8988T (cell line): ENCODE data around the gene WWOX.

Source experiments
- DNase-seq: peaks from one replicate; pipeline ENCODE4 v3.0.0; 2011

WWOX gene

DNA sequence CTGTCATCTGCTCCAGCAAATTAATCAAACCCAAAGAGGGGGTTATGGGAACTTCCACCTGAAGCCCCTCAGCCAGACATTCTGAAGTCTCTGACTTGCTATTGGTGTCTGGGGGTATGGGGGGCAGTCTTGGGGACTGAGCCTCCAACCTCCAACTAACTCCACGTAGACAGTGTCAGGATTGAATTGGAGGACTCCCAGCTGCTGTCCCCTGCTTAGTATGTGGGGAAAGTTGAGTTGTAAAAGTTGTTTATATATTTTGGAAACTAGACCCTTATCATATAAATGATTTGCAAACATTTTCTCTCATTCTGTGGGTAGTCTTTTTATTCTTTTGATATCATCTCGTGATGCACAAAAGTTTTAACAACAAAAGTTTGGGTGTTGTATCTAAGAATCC, 689.2 kb downstream of the WWOX start:
- no peak for DNase-seq

DNA sequence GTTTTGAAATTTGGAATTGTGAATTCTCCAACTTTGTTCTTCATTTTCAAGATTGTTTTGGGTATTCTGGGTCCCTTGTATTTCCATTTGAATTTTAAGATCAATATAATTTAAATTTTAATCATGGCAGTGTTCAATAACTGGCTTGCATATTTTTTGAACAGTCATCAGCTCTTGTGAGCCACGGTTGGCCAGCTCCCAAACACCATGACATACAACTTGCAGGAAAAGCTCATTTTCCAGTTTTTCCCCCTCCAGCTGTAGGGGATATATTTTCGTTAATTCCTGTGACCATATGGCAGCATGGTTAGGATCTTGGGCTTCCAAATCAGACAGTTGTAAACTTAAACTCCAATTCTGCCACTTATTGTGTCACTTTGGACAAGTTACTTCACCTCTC, 690.1 kb downstream of the WWOX start:
- DNase-seq, result no peak

DNA sequence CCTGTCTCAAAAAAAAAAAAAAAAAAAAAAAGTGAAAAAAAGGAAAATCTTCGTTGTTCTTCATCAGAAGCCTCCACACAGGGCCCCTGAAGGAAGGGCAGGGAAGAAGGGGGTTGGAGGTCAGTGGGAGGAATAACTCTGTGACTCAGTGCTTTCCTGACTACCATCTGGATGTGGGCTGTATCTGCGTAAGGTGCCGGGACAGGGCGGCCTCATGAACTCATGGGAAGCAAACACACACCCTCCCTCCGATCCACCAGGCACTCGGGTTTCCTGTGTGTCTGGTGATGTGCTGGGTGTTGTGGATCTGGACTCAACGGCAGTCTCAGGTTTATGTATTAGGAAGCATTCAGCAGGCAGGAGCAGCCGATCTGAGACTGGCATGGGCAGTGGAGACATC, 691.6 kb downstream of the WWOX start:
- DNase-seq, result no peak

DNA sequence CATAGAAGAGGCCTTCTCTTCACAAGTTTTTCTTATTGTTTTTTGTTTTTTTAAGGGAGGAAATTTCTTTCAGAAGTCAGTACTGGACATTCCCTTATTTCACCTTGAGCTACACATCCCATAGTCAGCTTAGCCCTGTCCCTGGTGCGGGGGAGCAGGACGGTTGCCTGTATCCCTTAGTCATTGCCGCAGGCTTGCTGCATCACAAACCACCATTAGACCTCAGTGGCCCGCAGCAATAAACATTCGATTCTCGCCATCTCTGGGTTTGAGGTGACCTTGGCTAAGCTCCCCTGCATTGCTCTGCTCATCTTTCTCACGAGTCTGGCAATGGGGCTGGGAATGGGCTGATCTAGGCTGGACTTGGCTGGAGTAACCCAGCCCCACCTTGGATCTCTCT, 692.5 kb downstream of the WWOX start:
- no peak for DNase-seq

DNA sequence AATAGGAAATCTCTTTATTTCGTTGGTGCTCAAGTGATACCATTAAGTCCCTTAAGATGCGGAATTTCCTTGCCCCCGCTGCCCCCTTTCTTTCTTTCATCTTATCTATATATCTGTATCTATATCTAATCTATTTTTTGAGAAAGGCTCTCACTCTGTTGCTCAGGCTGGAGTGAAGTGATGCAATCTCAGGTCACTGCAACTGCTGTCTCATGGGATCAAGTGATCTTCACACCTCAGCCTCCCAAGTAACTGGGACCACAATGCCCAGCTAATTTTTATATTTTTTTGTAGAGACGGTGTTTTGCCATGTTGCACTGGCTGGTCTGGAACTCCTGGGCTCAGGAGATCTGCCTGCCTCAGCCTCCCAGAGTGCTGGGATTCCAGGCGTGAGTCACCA, 693.5 kb downstream of the WWOX start:
- DNase-seq, result no peak

DNA sequence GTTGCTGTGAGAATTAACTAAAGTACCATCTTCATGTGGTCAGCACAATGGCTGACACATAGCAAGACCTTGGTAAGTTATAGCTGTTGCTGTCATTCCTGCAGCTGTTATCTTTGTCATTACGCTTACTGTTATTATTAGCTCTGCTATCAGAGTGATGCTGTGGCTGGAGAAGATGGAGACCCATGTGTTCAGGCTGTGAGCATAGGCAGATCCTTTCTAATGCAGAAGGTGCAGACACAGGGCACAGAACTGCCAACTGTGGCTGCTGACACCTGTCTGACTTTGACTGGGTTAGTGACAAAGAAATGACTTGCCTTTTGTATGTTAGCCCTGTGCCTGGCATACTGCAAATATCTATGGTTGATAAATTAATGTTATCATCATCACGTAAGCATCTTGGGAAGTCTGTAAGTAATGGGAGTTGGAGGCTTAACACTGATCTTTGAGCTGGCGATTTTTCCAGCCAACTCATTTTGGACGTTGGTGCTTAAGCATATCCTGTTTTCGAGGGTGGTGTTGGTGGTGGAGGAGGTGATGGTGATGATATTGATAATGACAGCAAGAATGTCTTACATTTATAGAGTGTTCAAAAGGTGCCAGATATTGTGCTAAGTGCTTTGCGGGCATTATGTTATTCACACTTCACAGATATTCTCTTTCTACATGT, 695.3 kb downstream of the WWOX start:
- DNase-seq, result no peak

DNA sequence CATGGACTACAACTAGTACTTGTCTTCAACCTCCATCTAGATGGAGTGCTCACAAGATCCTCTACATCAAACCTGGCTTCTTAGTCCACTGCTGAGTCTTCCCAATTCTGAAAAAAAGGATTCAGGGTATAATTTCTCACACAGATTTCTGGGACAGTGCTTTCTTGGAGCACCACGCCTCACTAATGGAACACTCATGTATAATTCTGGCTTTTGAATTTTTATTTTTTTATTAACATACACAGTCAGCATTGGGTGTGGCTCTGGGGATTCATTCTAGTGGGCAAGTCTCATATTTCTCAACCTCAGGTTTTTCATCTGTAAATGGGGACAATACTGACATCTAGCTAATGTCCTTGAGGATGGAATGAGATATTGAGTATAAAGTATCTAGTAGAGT, 696.0 kb downstream of the WWOX start:
- no peak for DNase-seq

DNA sequence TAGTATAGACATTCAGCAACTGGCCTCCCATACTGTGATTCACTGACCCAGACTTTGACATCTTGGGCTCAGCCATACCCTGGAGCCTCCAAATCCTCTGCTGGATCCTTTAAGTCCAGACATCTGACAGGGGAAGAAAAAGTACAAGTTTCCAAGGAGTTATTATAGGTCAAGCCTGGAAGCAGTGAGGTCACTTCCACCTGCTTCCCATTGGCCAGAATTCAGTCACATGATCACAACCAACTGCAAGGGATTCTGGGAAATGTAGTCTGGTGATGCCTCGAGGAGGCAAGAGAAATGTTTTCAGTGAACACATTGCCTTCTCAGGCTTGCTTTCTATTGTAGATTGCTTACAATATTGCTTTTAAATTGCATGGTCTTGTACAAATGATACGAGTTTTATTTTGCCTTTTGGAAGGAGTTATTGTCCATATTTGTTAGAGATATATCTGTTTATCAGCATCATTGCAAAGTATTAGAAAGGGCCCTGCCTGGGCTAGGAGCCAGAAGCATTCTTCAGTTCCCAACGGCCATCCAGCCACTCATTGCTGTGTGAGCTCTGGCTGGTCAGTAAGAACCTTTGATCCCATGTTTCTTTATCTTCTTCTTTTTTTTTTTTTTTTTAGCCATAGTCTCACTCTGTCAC, 696.9 kb downstream of the WWOX start:
- peak; percentile 64 for DNase-seq

DNA sequence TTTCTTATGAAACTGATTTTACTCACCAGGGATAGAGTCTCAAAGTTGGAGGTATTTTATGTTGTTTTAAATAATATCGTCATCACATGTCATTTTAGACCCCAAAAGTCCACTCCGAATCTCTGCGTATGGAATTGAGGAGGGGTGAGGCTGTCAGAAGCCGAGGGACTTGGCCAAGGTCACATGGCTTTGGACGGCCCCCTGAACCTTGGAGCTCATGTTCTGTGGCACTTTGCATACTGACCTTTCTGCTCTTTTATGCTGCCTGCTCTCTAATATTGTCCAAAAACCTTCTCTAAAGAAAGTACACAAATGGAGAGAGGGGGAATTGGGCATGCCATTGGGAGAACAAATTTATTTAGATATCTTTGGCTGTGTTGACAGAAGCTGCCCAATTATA, 700.0 kb downstream of the WWOX start:
- DNase-seq, result no peak

DNA sequence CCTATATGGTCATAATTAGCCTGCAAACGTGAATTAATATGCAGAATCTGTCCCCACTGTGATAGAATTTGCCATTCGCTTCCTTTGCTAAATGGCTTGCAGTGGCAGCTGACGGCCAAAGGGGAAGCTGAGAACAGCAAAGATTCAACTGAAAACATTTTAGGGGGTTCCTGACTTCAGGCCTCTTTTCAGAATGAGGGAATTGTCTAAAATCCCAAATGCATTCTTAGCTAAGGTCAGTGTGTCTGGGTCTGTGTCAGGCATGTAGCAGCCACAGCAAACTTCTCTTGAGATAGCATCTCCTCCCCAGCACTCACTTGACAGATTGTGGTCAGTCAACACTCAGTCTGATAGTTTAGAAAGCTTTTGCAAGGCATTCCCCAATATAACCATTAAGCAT, 701.1 kb downstream of the WWOX start:
- no peak for DNase-seq

DNA sequence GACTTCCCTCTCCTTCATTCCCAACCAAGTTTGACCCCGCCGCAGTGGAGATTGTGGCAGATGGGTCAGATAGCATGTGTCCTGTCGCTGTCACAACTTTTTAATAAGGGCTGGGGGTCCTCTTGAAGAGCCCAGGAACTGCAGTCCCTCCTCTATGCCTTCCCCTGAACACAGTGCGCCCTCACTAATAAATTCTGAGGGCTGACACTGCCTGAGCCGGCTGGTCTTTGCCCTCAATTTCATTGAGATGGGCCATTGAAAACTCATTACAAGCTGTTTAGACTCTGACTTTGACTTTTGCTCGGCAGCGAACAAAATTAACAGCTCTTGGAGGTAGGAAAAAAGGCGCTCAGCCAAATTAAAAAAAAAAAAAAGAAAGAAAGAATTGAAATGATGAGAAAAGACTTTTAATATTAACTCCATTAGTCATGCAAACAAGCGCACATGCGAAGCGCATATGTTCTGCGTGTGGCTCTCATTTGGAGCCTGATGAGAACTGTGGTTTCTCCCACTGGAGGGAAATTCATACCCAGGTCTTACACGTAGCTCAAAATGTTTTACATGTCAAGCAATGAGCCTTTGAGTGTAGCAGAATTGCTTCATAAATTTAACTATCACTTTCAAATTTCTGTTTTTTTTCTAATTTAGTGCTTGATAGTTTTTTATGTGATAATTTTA, 704.7 kb downstream of the WWOX start:
- DNase-seq, result no peak

DNA sequence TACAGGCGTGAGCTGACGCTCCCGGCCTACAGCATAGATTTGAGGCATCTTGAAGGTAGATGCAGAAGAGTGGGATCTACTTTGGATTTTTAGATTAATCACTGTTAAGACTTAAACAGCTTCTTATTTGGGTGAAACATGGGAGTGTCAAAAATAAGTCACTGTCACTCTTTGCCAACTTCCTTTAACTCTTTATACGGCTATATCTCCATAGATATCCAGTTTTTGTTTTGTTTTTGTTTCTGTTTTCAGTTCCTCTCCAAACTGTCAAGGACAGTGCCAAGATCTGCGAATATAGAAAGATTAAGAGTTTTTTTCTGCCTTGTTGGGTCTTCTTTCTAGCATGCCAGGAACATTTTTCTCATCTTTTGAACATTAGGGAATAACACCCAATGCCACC, 706.1 kb downstream of the WWOX start:
- no peak for DNase-seq

DNA sequence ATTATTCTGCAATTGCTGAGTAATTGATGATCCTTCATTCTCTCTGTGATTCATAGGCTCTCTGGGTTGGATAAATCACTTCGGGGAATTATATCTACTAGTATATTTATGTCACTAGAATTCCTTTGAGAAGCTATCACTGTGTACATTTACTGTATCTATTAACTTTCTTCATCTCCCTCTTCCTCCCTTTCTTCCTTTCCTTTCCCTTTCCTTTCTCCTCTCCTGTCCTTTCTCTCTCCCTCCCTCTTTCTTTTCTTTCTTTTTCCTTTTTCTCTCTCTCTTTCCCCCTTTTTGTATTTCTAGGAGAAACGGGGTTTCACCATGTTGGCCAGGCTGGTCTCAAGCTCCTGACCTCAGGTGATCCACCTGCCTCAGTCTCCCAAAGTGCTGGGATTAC, 711.8 kb downstream of the WWOX start:
- no peak for DNase-seq

DNA sequence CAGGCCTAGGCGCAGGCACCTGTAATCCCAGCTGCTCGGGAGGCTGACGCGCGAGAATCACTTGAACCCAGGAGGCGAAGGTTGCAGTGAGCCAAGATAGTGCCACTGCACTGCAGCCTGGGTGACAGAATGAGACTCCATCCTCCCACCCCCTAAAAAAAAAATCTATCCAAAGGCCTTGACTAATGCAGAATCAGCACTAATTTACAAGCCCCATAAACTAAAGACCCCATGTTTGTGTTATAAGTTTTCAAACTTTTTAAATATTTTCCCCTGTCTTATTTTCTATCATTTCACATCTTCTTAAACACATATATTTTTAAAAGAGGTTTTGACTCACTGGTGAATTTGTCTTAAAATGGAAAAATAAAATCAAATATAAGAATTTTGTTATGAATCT, 713.1 kb downstream of the WWOX start:
- no peak for DNase-seq

DNA sequence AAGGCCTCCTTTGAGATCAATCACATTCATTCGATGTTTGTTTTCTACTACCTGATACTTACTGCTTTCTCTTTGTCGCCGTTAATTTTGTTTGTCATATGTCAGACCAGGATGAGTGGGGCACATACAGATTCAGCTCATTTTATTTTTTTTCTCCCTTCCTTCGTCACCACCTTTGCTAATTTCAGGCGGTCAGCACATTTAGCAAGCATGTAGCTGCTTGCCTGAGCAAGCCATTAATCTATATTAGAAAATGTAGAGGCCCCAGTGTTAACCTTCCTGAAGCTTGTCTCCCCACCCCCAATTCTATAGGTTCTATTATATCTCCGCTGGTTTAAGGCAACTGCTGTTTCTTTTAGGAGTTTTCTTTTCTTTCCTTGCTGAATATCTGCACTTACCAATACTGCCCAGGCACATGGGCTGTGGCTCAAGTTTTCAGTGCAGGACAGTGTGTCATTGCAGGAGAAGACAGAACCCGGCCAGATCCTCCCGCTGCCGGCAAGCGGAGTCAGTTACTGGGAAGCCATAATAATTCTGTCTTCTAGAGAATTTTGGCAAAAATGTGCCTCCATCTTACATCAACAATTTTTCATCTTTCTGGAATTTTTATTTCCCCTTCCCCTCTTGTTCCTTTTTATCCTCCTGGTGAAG, 714.3 kb downstream of the WWOX start:
- no peak for DNase-seq

DNA sequence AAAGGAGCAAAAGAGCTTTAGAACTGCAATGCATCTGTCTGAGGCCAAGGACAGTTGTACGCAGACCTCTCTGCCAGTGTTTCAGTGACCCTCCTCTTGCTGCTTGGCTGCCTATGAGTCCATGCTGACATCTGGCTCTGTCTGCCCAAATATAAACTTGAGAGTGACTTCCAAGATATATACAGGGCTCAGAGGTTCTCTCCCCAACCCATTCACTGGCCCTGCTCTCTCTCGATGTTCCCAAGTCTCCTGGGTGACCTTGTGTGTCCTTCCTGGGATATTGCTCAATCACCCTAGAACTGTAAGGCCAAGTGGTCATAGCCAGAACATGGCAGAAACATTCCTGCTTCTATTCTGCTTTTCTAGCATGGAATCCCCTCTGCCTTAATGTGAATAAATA, 716.3 kb downstream of the WWOX start:
- no peak for DNase-seq

DNA sequence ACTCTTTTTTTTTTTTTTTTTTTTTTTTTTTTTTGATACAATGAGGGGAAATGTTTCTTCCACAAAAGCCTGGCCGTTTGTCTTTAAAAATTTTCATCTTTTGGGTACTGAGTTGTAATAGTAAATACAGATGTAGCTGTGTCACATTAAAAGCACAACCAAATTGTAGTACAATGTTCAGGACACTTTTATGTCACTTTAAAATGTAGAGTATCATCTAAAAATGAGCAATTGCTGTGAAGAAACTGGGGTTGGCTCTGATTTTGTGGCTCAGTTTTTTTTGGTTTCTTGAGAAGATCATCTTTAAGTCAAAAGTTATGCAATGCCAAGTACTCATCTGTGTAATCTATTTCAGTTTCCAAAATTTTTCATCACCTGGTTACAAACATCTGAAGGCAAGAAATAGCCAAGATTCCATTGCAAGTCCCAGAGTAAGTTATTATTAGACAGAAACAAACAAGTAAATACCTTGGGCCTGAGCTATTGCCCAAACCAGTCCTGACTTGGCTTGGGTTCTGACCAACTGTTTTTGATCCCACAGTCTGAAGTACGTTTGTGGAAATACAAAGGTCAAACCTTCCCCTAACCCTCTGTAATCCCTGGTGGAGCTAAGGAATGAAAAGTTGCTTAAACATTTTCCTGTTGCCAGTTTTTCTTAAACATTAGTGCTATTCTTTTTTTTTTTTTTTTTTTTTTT, 717.2 kb downstream of the WWOX start:
- no peak for DNase-seq

DNA sequence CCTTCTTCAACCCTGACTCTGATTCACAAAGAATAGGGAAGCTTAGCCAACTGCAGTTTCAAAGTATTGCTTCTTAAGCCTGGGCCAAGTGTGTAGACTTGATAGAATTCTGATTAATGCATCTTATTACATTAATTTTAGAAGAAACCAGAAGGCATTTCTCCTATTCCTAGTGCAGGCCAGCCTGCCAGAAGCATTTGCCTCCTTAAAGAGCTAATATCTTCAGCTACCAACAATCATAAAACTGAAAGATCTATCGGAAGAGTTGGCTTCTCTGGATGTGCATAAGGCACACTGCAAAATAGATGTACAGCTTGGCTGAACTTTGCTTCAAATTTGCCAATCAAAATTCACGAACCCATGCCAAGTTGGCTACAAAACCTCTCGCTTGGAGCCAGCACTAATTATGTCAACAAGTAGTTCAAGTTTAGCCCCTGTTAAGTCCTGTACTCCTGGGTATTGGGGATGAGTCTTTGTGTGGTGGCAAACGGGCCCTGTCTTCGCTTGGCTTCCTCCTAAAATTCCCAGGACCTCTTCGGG, 717.8 kb downstream of the WWOX start:
- DNase-seq, result no peak

DNA sequence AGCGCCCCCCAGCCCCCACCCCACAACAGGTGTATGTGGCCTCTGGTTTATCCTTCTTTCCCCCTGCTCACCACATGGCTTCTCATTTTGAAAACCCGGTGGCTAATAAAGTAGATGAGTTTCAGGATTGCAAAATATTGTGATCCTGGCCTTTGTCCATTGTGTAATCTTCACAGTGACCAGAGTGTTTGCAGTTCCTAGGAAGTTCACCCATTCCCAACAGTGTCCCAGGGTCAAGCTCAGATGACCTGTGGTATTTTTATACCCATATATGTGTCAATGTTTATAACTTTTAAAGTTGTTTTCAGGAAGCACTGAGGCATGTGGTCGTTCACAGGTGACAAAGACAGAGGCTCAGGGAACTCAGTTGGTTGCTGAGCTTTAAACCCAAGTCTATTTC, 721.9 kb downstream of the WWOX start:
- DNase-seq, result no peak

DNA sequence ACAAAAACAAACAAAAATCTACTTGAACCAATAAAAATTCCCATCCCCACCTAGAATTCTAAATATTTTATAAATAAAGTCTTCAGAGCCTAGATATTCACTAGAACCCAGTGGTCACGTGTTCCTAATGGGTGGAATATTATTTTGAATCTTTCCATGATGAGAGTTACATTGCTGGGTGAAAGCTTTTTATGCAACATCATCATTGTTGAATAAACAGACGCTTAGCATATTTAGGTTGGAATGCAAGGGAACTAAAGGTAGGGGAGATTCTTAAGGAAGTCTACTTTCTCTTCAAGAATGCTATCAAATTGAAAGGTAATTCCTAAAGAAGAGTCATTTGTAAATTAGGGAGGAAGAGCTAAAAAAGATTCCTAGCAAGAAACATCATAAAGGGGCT, 723.1 kb downstream of the WWOX start:
- no peak for DNase-seq

DNA sequence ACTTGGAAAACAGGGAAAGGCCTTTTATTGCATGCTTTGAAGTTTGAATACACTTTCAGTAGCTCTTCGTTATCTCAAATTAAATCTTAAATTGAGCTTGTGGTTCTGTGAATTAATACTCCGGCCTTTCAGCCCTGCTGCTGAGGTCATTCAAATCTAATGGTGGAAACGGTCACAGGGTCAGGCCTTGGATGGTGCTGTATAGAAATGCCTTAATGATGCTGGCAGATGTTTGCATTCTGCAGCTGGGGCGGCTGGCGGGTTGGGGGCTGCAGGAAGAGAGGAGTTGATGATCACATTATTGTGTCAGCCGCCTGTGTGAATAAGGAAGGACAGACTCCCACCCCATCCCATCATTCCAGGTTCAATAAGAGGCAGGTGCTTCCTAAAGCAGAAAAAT, 723.6 kb downstream of the WWOX start:
- DNase-seq, result no peak

DNA sequence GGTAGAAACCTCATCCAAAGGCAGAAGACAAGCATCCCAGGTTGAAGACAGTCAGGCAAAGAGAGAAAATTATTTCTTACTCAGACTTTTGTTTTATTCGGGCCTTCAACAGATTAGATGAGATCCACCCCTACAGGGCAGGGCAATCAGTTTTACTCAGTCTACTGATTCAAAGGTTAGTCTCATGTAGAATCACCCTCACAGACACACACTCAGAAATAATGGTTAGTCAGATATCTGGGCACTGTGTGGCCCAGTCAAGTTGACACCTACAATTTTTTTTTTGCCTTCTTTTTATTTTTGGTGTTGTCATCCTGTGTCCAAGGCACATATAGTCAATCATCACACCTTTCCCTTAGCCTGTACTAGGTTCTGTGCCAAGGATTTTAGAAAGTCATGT, 729.8 kb downstream of the WWOX start:
- DNase-seq, result no peak

DNA sequence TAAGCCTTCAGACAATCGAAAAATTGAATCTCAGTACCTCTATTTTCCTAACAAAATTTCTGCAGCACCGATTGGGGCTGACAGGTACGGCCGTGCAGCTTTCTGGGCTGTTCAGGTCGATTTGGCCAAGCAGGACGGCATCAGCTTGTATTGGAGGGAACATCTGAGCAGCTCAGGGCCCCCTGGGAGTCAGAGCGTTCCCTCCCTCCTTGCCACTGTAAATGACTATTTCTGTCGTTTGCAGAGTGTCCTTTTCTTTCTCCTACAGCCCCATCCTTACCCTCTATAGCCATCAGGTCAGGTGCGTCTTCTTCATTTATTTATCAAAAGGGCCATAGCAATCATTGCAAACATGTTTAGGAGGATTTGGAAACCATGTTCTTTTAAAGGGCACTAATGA, 731.1 kb downstream of the WWOX start:
- no peak for DNase-seq
